ENCODE data around the gene CYFIP1. TPM values are rescaled to one million over a fixed set of nuclear protein-coding genes. Genes with fewer than 3 reads are reported as not detected.

CYFIP1 gene
- total RNA-seq, 1 donor from 2014 or later = 116 TPM

DNA sequence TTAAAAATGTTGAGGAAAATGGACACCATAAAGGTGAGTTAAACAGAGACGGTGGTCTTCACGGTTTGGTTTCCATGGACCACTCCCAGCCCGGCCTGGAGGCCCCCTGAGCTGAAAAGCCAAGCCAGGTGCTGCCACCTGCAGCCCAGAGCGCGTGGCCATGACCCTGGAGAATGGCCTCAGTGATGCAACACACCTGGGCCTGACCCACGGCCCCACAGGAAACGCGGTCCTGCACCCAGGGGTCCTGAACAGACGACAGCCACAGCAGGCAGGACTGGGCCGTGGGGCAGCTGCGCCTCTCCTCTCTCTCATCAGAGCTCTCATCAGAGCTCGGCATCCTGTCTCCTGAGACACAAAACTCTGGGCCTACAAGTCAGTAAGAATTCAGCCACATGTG is 77.6 kb downstream of the CYFIP1 start:
- H3K79me2 ChIP-seq (ENCODE audit: insufficient read depth, low read length) = no peaks in the 10 kb centered on the region
- H3K4me1 ChIP-seq (ENCODE audit: insufficient read depth, low read length) = no peaks in the 10 kb centered on the region
- Mint-ChIP-seq H3K36me3 (ENCODE audit: low read depth, unreplicated experiment) (peaks cover 31% of the 10 kb centered on the region), H3K4me1 (ENCODE audit: low read depth, unreplicated experiment) (no peaks in the 10 kb centered on the region), H3K27me3 (ENCODE audit: low read depth, unreplicated experiment) (no peaks in the 10 kb centered on the region), H3K27ac (ENCODE audit: unreplicated experiment) (no peak overlapping the region), H3K9me3 (ENCODE audit: unreplicated experiment) (peaks cover 1% of the 10 kb centered on the region), H3K4me3 (ENCODE audit: unreplicated experiment) (no peak overlapping the region)
- no peak overlapping the region for H3K9ac ChIP-seq (ENCODE audit: low read length)
- no peak overlapping the region for H3K4me2 ChIP-seq (ENCODE audit: low read length)
- H3K36me3 ChIP-seq (ENCODE audit: insufficient read depth, low read length) = peaks cover 17% of the 10 kb centered on the region
- no peak overlapping the region for H3K4me3 ChIP-seq (ENCODE audit: insufficient read depth, low read depth, low read length)
- TF ChIP-seq CTCF (IDR thresholded peaks at IDR 0.05; ENCODE audit: insufficient read depth, low read depth, low read length) = no peak
- no peak for TF ChIP-seq EZH2 (IDR thresholded peaks at IDR 0.05; ENCODE audit: insufficient read depth, low read length)
- FAIRE-seq (no peak), DNase-seq (ENCODE audit: low read depth) (no peak)
- H3K9me3 ChIP-seq (ENCODE audit: insufficient read depth, low read depth, low read length) = no peaks in the 10 kb centered on the region
- H2AFZ ChIP-seq (ENCODE audit: low read depth, low read length) = no peak overlapping the region
- H4K20me1 ChIP-seq (ENCODE audit: insufficient read depth, low read length) = peaks cover 7% of the 10 kb centered on the region
- no peak overlapping the region for H3K27ac ChIP-seq (ENCODE audit: low read depth, low read length)
- no peaks in the 10 kb centered on the region for H3K27me3 ChIP-seq (ENCODE audit: insufficient read depth, low read length)

- FAIRE-seq = no peak
These were observed 78.1 kb downstream of the CYFIP1 start for GRCh38 chr15:22902046-22902445.

More at GRCh38 chr15:22902046-22902445, 78.1 kb downstream of the CYFIP1 start:
- H3K4me1 Mint-ChIP-seq (ENCODE audit: low read depth, unreplicated experiment) = no peaks in the 10 kb centered on the region
- Histone ChIP-seq H3K4me3 (ENCODE audit: insufficient read depth, low read depth, low read length) (no peak overlapping the region), H3K4me2 (ENCODE audit: low read length) (no peak overlapping the region), H4K20me1 (ENCODE audit: insufficient read depth, low read length) (peaks cover 7% of the 10 kb centered on the region), H3K9ac (ENCODE audit: low read length) (no peak overlapping the region), H2AFZ (ENCODE audit: low read depth, low read length) (no peak overlapping the region), H3K27ac (ENCODE audit: low read depth, low read length) (no peak overlapping the region), H3K27me3 (ENCODE audit: insufficient read depth, low read length) (no peaks in the 10 kb centered on the region), H3K36me3 (ENCODE audit: insufficient read depth, low read length) (peaks cover 16% of the 10 kb centered on the region), H3K79me2 (ENCODE audit: insufficient read depth, low read length) (no peaks in the 10 kb centered on the region), H3K4me1 (ENCODE audit: insufficient read depth, low read length) (no peaks in the 10 kb centered on the region), H3K9me3 (ENCODE audit: insufficient read depth, low read depth, low read length) (no peaks in the 10 kb centered on the region)
- no peaks in the 10 kb centered on the region for H3K27me3 Mint-ChIP-seq (ENCODE audit: low read depth, unreplicated experiment)
- no peak for DNase-seq (ENCODE audit: low read depth)
- H3K9me3 Mint-ChIP-seq (ENCODE audit: unreplicated experiment) = peaks cover 1% of the 10 kb centered on the region
- H3K4me3 Mint-ChIP-seq (ENCODE audit: unreplicated experiment) = no peak overlapping the region
- H3K27ac Mint-ChIP-seq (ENCODE audit: unreplicated experiment) = no peak overlapping the region
- peaks cover 31% of the 10 kb centered on the region for H3K36me3 Mint-ChIP-seq (ENCODE audit: low read depth, unreplicated experiment)
- TF ChIP-seq EZH2 (IDR thresholded peaks at IDR 0.05; ENCODE audit: insufficient read depth, low read length) = no peak
- no peak for TF ChIP-seq CTCF (IDR thresholded peaks at IDR 0.05; ENCODE audit: insufficient read depth, low read depth, low read length)

All from astrocyte (in vitro differentiated cells and primary cell).